Measurements from ENCODE around the gene KREMEN2. TPM values are rescaled to one million over a fixed set of nuclear protein-coding genes. Genes with fewer than 3 reads are reported as not detected.

The KREMEN2 gene
- total RNA-seq, 1 experiment from 2014 or later, result 7.5 TPM

GRCh38 chr16:2970563-2970962 is 6.5 kb downstream of the KREMEN2 start:
- H3K36me3 Mint-ChIP-seq, result peaks cover 9% of the 10 kb centered on the region; the same call in 1 of the 2 replicates
- CTCF ChIA-PET, result interaction anchor here (0.5 to 4.2 kb wide), 32 partner anchors 8 to 347 kb away, joined by 3 to 46 read pairs (median 5); partner anchors contain the start of genes CLDN9, FLYWCH1, FLYWCH2 and PKMYT1
- ATAC-seq (no peak), DNase-seq (ENCODE audit: low spot score) (no peak)
- peaks cover 27% of the 10 kb centered on the region for H3K27me3 Mint-ChIP-seq (ENCODE audit: low read depth)
- TF ChIP-seq, protein P1, sequence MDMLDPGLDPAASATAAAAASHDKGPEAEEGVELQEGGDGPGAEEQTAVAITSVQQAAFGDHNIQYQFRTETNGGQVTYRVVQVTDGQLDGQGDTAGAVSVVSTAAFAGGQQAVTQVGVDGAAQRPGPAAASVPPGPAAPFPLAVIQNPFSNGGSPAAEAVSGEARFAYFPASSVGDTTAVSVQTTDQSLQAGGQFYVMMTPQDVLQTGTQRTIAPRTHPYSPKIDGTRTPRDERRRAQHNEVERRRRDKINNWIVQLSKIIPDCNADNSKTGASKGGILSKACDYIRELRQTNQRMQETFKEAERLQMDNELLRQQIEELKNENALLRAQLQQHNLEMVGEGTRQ (CRISPR knock-in tag; IDR thresholded peaks at IDR 0.05), result no peak
- no peak for TF ChIP-seq ZNF671 (CRISPR knock-in tag; IDR thresholded peaks at IDR 0.05)
- TF ChIP-seq, protein P2, sequence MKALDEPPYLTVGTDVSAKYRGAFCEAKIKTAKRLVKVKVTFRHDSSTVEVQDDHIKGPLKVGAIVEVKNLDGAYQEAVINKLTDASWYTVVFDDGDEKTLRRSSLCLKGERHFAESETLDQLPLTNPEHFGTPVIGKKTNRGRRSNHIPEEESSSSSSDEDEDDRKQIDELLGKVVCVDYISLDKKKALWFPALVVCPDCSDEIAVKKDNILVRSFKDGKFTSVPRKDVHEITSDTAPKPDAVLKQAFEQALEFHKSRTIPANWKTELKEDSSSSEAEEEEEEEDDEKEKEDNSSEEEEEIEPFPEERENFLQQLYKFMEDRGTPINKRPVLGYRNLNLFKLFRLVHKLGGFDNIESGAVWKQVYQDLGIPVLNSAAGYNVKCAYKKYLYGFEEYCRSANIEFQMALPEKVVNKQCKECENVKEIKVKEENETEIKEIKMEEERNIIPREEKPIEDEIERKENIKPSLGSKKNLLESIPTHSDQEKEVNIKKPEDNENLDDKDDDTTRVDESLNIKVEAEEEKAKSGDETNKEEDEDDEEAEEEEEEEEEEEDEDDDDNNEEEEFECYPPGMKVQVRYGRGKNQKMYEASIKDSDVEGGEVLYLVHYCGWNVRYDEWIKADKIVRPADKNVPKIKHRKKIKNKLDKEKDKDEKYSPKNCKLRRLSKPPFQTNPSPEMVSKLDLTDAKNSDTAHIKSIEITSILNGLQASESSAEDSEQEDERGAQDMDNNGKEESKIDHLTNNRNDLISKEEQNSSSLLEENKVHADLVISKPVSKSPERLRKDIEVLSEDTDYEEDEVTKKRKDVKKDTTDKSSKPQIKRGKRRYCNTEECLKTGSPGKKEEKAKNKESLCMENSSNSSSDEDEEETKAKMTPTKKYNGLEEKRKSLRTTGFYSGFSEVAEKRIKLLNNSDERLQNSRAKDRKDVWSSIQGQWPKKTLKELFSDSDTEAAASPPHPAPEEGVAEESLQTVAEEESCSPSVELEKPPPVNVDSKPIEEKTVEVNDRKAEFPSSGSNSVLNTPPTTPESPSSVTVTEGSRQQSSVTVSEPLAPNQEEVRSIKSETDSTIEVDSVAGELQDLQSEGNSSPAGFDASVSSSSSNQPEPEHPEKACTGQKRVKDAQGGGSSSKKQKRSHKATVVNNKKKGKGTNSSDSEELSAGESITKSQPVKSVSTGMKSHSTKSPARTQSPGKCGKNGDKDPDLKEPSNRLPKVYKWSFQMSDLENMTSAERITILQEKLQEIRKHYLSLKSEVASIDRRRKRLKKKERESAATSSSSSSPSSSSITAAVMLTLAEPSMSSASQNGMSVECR (CRISPR knock-in tag; IDR thresholded peaks at IDR 0.05; ENCODE audit: borderline replicate concordance), result no peak
- TF ChIP-seq, protein P3, sequence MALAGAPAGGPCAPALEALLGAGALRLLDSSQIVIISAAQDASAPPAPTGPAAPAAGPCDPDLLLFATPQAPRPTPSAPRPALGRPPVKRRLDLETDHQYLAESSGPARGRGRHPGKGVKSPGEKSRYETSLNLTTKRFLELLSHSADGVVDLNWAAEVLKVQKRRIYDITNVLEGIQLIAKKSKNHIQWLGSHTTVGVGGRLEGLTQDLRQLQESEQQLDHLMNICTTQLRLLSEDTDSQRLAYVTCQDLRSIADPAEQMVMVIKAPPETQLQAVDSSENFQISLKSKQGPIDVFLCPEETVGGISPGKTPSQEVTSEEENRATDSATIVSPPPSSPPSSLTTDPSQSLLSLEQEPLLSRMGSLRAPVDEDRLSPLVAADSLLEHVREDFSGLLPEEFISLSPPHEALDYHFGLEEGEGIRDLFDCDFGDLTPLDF (CRISPR knock-in tag; IDR thresholded peaks at IDR 0.05), result no peak
- TF ChIP-seq NR2C2 (CRISPR knock-in tag; IDR thresholded peaks at IDR 0.05), result no peak
- no peak for TF ChIP-seq CREM (CRISPR knock-in tag; IDR thresholded peaks at IDR 0.05)
- no peak for TF ChIP-seq NR1H2 (CRISPR knock-in tag; IDR thresholded peaks at IDR 0.05)
- TF ChIP-seq MLX (CRISPR knock-in tag; IDR thresholded peaks at IDR 0.05), result no peak
- TF ChIP-seq ERG (CRISPR knock-in tag; IDR thresholded peaks at IDR 0.05), result no peak
- TF ChIP-seq ZNF219 (CRISPR knock-in tag; IDR thresholded peaks at IDR 0.05; ENCODE audit: borderline replicate concordance), result no peak
- no peak for TF ChIP-seq PREB (CRISPR knock-in tag; IDR thresholded peaks at IDR 0.05; ENCODE audit: borderline replicate concordance)
- TF ChIP-seq ETV6 (CRISPR knock-in tag; IDR thresholded peaks at IDR 0.05), result no peak
- TF ChIP-seq ELF4 (CRISPR knock-in tag; IDR thresholded peaks at IDR 0.05; ENCODE audit: low read depth), result no peak
- no peak for TF ChIP-seq IRF2 (CRISPR knock-in tag; IDR thresholded peaks at IDR 0.05; ENCODE audit: borderline replicate concordance, low read depth)
- no peak for TF ChIP-seq GTF2I (CRISPR knock-in tag; conservative IDR thresholded peaks at IDR 0.05)
- TF ChIP-seq ATF1 (CRISPR knock-in tag; IDR thresholded peaks at IDR 0.05), result no peak; the same call in 1 of the 2 replicates
- TF ChIP-seq FOXJ3 (CRISPR knock-in tag; IDR thresholded peaks at IDR 0.05; ENCODE audit: borderline replicate concordance), result no peak
- no peak for TF ChIP-seq TEAD1 (CRISPR knock-in tag; IDR thresholded peaks at IDR 0.05)
- TF ChIP-seq CBFB (CRISPR knock-in tag; IDR thresholded peaks at IDR 0.05; ENCODE audit: low read depth), result no peak
- TF ChIP-seq, protein P4, sequence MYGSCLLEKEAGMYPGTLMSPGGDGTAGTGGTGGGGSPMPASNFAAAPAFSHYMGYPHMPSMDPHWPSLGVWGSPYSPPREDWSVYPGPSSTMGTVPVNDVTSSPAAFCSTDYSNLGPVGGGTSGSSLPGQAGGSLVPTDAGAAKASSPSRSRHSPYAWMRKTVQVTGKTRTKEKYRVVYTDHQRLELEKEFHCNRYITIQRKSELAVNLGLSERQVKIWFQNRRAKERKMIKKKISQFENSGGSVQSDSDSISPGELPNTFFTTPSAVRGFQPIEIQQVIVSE (CRISPR knock-in tag; IDR thresholded peaks at IDR 0.05; ENCODE audit: borderline replicate concordance), result no peak
- H3K9me3 Mint-ChIP-seq, result no peaks in the 10 kb centered on the region
- POLR2A ChIA-PET, result interaction anchor here (1.0 to 2.0 kb wide), 9 partner anchors 11 to 878 kb away, joined by 3 to 11 read pairs (median 6); partner anchors contain the start of genes PKMYT1 and TNFRSF12A
- no peak overlapping the region; the same call in 1 of the 2 replicates for H3K27ac Mint-ChIP-seq
- H3K4me1 Mint-ChIP-seq, result peaks cover 23% of the 10 kb centered on the region
- H3K4me3 Mint-ChIP-seq, result peak overlapping the region; percentile 61
